GM12873 (cell line): ENCODE results near the gene SPIRE1.

Experiments used
- CTCF ChIP-seq: IDR thresholded peaks from 2 replicates; pipeline ENCODE4 v1.5.1; 2012; ENCODE audit warnings: low read depth, mild to moderate bottlenecking, moderate library complexity, low read length, control low read depth; ENCODE audit not compliant: insufficient read depth; ENCODE audit errors: missing control alignments

The SPIRE1 gene

GRCh38 chr18:12645254-12645653 is 12.7 kb downstream of the SPIRE1 start:
- TF ChIP-seq CTCF: no peak

GRCh38 chr18:12640881-12641200 is 17.1 kb downstream of the SPIRE1 start:
- TF ChIP-seq CTCF: no peak

GRCh38 chr18:12639990-12640880 is 17.7 kb downstream of the SPIRE1 start:
- no peak for TF ChIP-seq CTCF

GRCh38 chr18:12638644-12639124 is 19.2 kb downstream of the SPIRE1 start:
- TF ChIP-seq CTCF: no peak

GRCh38 chr18:12637901-12638643 is 19.8 kb downstream of the SPIRE1 start:
- TF ChIP-seq CTCF: no peak

- TF ChIP-seq CTCF: no peak
These were observed 20.5 kb downstream of the SPIRE1 start for GRCh38 chr18:12637393-12637792.

- no peak for TF ChIP-seq CTCF
These were observed 26.0 kb downstream of the SPIRE1 start for GRCh38 chr18:12631831-12632477.
